Memory B cell (primary cell): Measurements from ENCODE around the gene DNAJA4.

Source experiments
- ATAC-seq: fragments of 150-1000 bp; cut with Tn5 transposase; 2 replicates; pipeline ENCODE4 v1.10.0; 2021; ENCODE audit warnings: low read depth, mild to moderate bottlenecking, moderate library complexity
- DNase-seq, 2 donors: peaks; one replicate each; pipeline ENCODE4 v3.0.0; 2022; ENCODE audit warnings: low spot score in 2 of 2
- H3K27ac Mint-ChIP-seq: one replicate; pipeline ENCODE4 v1.8.0; 2022; ENCODE audit warnings: mild to moderate bottlenecking, moderate library complexity, mixed read lengths
- H3K27me3 Mint-ChIP-seq: one replicate; pipeline ENCODE4 v1.8.0; 2022; ENCODE audit warnings: mixed read lengths
- H3K36me3 Mint-ChIP-seq: one replicate; pipeline ENCODE4 v1.8.0; 2022; ENCODE audit warnings: mild to moderate bottlenecking, mixed read lengths
- H3K4me1 Mint-ChIP-seq: one replicate; pipeline ENCODE4 v1.8.0; 2022; ENCODE audit warnings: mixed read lengths
- H3K4me3 Mint-ChIP-seq: one replicate; pipeline ENCODE4 v1.8.0; 2022; ENCODE audit warnings: mild to moderate bottlenecking, moderate library complexity, mixed read lengths
- H3K9me3 Mint-ChIP-seq: one replicate; pipeline ENCODE4 v1.8.0; 2022; ENCODE audit warnings: mixed read lengths

DNAJA4 gene

GRCh38 chr15:78280319-78281072, 16.1 kb downstream of the DNAJA4 start:
- no peak for DNase-seq
- Mint-ChIP-seq H3K27ac (no peak overlapping the region), H3K4me1 (no peaks in the 10 kb centered on the region), H3K27me3 (no peaks in the 10 kb centered on the region), H3K9me3 (no peaks in the 10 kb centered on the region), H3K36me3 (peaks cover 13% of the 10 kb centered on the region), H3K4me3 (no peak overlapping the region)
- no peak for ATAC-seq

DNA sequence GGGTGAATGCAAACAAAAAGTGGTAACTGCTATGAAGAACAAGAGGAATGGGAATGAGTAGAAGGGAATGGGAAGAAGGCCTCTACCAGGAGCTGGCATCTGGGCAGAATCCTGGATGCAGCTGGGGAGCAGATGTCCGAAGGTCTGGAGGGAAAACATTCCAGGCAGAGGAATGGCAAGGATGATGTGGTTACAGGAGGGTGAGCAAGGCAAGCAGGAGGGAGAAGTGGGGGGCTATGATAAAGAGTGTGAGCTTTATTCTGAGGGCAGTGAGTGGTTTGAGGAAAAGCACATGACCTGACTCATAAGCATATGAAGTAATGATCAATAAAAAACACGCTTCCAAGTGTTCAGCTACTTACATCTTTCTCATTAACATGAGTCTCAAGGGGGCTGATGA, 18.0 kb downstream of the DNAJA4 start:
- Mint-ChIP-seq H3K27me3 (no peaks in the 10 kb centered on the region), H3K27ac (no peak overlapping the region), H3K9me3 (no peaks in the 10 kb centered on the region), H3K4me3 (no peak overlapping the region), H3K4me1 (no peaks in the 10 kb centered on the region), H3K36me3 (peaks cover 20% of the 10 kb centered on the region)
- DNase-seq (no peak), ATAC-seq (no peak)

DNA sequence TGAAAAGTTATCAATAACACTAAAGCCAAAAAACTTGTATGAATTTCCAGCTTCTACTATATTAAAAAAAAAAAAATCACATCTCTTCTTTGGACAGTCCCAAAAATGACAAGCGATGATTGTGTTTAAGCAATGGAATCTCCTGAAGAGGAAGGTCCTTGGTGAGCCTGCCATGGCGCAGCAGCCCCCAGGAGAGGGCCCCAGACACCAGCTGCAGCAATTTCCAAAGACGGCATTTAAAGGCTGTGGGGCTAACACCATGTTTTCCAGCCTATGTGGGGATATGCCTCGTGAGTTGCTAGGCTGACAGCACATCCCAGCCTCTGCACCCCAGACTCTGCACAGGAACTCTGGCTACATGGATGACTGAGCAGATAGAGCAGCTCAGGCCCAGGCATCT, 20.4 kb downstream of the DNAJA4 start:
- DNase-seq (no peak), ATAC-seq (no peak)
- H3K36me3 Mint-ChIP-seq = peaks cover 22% of the 10 kb centered on the region
- H3K27me3 Mint-ChIP-seq = no peaks in the 10 kb centered on the region
- no peak overlapping the region for H3K4me3 Mint-ChIP-seq
- no peaks in the 10 kb centered on the region for H3K9me3 Mint-ChIP-seq
- no peak overlapping the region for H3K27ac Mint-ChIP-seq
- no peaks in the 10 kb centered on the region for H3K4me1 Mint-ChIP-seq

DNA sequence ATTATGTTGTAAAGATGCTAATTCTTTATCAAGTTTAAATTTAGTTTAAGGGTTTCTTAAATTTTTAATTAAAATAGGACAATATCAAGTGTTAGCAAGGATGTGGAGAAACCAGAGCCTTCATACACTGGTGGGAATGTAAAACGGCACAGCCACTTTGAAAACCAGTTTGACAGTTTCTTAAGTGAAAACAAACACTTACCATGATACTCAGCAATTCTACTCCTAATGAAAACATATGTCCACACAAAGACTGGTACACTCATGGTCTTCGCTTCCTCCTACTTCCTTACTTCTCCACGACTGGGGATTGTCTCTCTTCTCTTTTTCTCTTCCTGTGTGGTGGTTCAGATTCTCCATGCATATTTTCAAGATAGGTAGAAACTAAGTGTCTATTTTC, 25.9 kb downstream of the DNAJA4 start:
- ATAC-seq = no peak
- DNase-seq = no peak
- Mint-ChIP-seq H3K27me3 (no peaks in the 10 kb centered on the region), H3K4me3 (no peak overlapping the region), H3K36me3 (peaks cover 28% of the 10 kb centered on the region), H3K9me3 (no peaks in the 10 kb centered on the region), H3K4me1 (no peaks in the 10 kb centered on the region), H3K27ac (no peak overlapping the region)

GRCh38 chr15:78291052-78291451, 26.7 kb downstream of the DNAJA4 start:
- no peak for DNase-seq
- Mint-ChIP-seq H3K27me3 (no peaks in the 10 kb centered on the region), H3K36me3 (peaks cover 30% of the 10 kb centered on the region), H3K4me3 (no peak overlapping the region), H3K9me3 (no peaks in the 10 kb centered on the region), H3K4me1 (peaks cover 2% of the 10 kb centered on the region), H3K27ac (no peak overlapping the region)
- ATAC-seq = no peak

- Mint-ChIP-seq H3K27me3 (no peaks in the 10 kb centered on the region), H3K27ac (no peak overlapping the region), H3K4me3 (no peak overlapping the region), H3K9me3 (no peaks in the 10 kb centered on the region), H3K36me3 (peaks cover 26% of the 10 kb centered on the region), H3K4me1 (peaks cover 2% of the 10 kb centered on the region)
- DNase-seq (no peak), ATAC-seq (no peak)
These were observed 27.3 kb downstream of the DNAJA4 start for GRCh38 chr15:78291698-78292097.

DNA sequence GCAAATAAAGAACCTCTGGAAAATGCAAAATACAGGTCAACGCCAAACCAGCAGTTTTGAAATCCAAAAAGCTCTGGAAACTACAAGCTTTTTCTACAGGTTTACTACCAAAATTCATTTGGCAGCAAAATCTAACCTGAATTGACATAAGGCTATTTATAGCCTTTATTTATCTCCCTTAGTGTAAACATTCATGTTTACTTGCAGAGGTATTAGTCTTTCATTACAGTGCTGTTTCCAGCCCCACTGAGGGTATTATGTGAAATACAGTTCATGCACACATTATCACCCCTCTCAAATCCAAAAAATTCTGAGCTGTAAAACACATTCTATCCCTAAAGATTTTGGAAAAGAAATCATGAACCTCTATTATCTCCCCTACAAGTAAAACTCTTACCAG, 27.9 kb downstream of the DNAJA4 start:
- DNase-seq = no peak
- H3K4me1 Mint-ChIP-seq = peaks cover 2% of the 10 kb centered on the region
- no peak overlapping the region for H3K27ac Mint-ChIP-seq
- peaks cover 24% of the 10 kb centered on the region for H3K36me3 Mint-ChIP-seq
- H3K4me3 Mint-ChIP-seq = no peak overlapping the region
- H3K27me3 Mint-ChIP-seq = no peaks in the 10 kb centered on the region
- no peaks in the 10 kb centered on the region for H3K9me3 Mint-ChIP-seq
- no peak for ATAC-seq

GRCh38 chr15:78299101-78299930, 35.0 kb downstream of the DNAJA4 start, which contains the start of gene SKIC8:
SKIC8 (minus strand) TSS chr15:78299609; CDS start chr15:78295686, 3,923 bp downstream.
- DNase-seq (peak; percentile 83 to 90), ATAC-seq (peak; percentile 97)
- H3K9me3 Mint-ChIP-seq = no peaks in the 10 kb centered on the region
- H3K27ac Mint-ChIP-seq = peak within 1 kb of the TSS; percentile 96
- peaks cover 8% of the 10 kb centered on the region for H3K36me3 Mint-ChIP-seq
- H3K4me1 Mint-ChIP-seq = peaks cover 9% of the 10 kb centered on the region
- no peaks in the 10 kb centered on the region for H3K27me3 Mint-ChIP-seq
- H3K4me3 Mint-ChIP-seq = peak within 1 kb of the TSS; percentile 98

GRCh38 chr15:78301326-78301725, 37.0 kb downstream of the DNAJA4 start:
- H3K4me3 Mint-ChIP-seq = no peak overlapping the region
- DNase-seq = no peak

DNA sequence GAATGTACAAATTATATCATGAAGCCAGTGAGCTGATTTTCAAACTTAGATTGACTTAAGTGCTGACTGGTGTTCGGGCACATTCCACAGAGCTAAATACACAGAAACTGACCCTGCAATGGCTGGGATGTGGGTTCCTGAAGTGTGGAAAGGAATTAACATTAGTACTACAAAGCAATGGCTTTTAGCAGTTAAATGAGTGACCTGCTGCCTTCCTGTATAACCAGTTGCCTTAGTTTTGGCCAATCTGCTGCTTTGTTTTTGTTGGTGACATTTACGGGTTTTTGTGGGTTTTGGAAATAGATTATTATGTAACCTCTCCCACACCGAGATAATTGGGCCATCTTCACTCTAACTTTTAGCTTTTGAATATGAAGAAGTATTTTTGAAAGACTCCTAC, 37.5 kb downstream of the DNAJA4 start:
- ATAC-seq = no peak
- peaks cover 7% of the 10 kb centered on the region for H3K4me1 Mint-ChIP-seq
- no peak for DNase-seq
- no peak overlapping the region for H3K4me3 Mint-ChIP-seq
- H3K36me3 Mint-ChIP-seq = no peaks in the 10 kb centered on the region
- no peaks in the 10 kb centered on the region for H3K27me3 Mint-ChIP-seq
- H3K27ac Mint-ChIP-seq = no peak overlapping the region
- no peaks in the 10 kb centered on the region for H3K9me3 Mint-ChIP-seq

More at GRCh38 chr15:78301326-78301725, 37.0 kb downstream of the DNAJA4 start:
- H3K4me1 Mint-ChIP-seq = peaks cover 7% of the 10 kb centered on the region
- H3K36me3 Mint-ChIP-seq = no peaks in the 10 kb centered on the region
- no peak overlapping the region for H3K27ac Mint-ChIP-seq
- H3K27me3 Mint-ChIP-seq = no peaks in the 10 kb centered on the region
- no peaks in the 10 kb centered on the region for H3K9me3 Mint-ChIP-seq
- no peak for ATAC-seq

- no peak for ATAC-seq
- Mint-ChIP-seq H3K4me3 (no peak overlapping the region), H3K27me3 (no peaks in the 10 kb centered on the region), H3K27ac (no peak overlapping the region), H3K4me1 (peaks cover 7% of the 10 kb centered on the region), H3K9me3 (no peaks in the 10 kb centered on the region), H3K36me3 (no peaks in the 10 kb centered on the region)
- DNase-seq = no peak
These were observed 38.4 kb downstream of the DNAJA4 start for GRCh38 chr15:78302579-78303312.

DNA sequence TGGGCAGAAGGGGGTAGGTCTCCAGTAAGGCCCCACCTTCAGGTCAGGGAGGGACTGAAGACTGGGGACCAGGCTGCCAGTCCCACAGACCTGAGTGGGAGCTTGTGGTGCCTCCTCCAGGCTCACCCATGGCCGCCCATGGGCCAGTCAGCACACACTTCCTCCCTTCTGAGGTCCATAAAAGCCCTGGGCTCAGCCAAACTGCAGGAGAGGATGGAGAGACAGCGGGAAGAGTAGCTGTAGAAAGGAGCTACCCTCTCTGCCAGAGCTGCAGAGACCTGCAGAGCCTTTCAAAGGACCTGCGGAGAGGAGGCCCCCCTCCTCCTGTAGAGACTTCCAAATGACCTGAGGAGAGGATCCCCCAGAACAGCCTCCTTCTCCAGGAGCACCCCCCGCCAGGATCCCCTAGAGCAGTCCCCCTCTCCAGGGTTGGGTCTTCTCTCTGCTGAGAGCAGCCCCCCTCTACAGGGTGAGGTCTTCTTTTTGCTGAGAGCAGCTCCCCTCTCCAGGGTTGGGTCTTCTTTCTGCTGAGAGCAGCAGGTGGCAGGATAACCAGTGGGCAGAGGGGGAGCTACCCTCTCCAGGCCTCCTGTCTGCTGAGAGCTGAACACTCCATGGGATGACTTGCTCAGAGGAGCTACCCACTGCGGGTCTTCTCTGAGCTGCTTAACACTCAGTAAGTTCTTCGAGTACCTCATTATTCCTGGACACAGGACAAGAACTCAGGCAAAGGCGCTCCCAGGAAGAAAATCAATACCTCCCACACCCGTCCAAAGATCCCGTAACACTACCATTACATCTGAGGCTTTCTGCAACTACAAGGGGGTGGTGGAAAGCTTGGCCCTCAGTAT, 40.1 kb downstream of the DNAJA4 start:
- peaks cover 3% of the 10 kb centered on the region for H3K27me3 Mint-ChIP-seq
- H3K36me3 Mint-ChIP-seq = no peaks in the 10 kb centered on the region
- ATAC-seq (no peak), DNase-seq (no peak)
- no peak overlapping the region for H3K27ac Mint-ChIP-seq
- H3K4me1 Mint-ChIP-seq = peaks cover under 1% of the 10 kb centered on the region
- H3K9me3 Mint-ChIP-seq = no peaks in the 10 kb centered on the region
- no peak overlapping the region for H3K4me3 Mint-ChIP-seq

- no peak overlapping the region for H3K27ac Mint-ChIP-seq
- H3K4me3 Mint-ChIP-seq = no peak overlapping the region
- no peak for DNase-seq
- H3K9me3 Mint-ChIP-seq = no peaks in the 10 kb centered on the region
- no peaks in the 10 kb centered on the region for H3K36me3 Mint-ChIP-seq
- H3K27me3 Mint-ChIP-seq = peaks cover 5% of the 10 kb centered on the region
- H3K4me1 Mint-ChIP-seq = no peaks in the 10 kb centered on the region
- no peak for ATAC-seq
These were observed 41.9 kb downstream of the DNAJA4 start for GRCh38 chr15:78306176-78306774.
